ENCODE results near the gene RNF220. TPM values are rescaled to one million over a fixed set of nuclear protein-coding genes. Genes with fewer than 3 reads are reported as not detected.

RNF220 gene
- total and polyA plus RNA-seq, 9 donors, result 54.5 to 63.4 (median 56.7) TPM

DNA sequence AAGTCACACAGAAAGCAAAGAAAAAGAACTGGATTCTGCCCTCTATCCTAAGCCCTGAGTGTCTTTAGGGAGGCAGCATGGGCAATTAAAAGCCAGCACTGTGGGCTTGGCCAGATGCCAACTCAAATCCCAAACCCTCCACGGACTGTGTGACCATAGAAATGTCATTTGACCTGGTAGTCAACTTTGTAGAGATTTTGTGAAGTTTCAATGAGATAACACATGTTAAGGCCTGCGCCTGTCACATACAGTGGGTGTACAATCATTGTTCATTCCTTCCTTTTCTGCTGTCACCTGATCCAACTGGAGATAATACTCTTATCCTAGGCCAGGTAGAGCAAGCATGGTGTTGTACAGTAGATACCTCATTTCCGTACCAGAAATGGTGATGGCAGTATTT lies 215.0 kb downstream of the RNF220 start:
- no peak overlapping the region for H3K27ac ChIP-seq (ENCODE audit: low read length)
- H3K4me3 ChIP-seq (ENCODE audit: low read length), result no peak overlapping the region
- DNase-seq, result no peak
- no CpG with 5 or more reads among the region's 3 CpGs for WGBS (ENCODE audit: insufficient coverage)
- H3K4me1 ChIP-seq (ENCODE audit: control insufficient read depth, insufficient read depth, low read length), result peaks cover 14% of the 10 kb centered on the region
- H3K36me3 ChIP-seq (ENCODE audit: control insufficient read depth, insufficient read depth, low read length), result no peaks in the 10 kb centered on the region
- H3K9me3 ChIP-seq (replicated peaks; ENCODE audit: control insufficient read depth, low read depth, low read length), result no peaks in the 10 kb centered on the region
- peaks cover 25% of the 10 kb centered on the region for H3K27me3 ChIP-seq (ENCODE audit: control insufficient read depth, insufficient read depth, low read length)

DNA sequence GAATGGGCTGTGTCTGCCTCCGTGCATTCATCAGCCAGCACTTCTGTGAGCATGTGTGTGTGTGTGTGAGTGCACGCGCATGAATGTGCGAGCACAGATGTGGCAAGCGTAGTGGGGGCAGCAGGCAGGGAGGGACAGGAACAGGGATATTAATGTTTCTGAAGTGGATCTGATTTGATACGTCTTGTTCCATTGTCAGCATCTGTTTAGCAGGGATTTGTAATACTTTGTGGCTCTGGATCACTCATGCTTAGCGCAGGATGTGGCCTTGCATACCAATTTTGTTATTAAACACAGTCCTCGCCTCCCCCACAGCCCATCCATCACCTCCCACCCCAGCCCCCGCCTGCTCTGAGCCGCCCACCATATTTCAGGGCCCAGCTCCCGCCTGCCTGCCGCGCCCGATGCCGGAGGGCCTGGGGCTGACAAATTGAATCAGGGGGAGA lies 216.8 kb downstream of the RNF220 start:
- H3K27ac ChIP-seq (ENCODE audit: low read length), result no peak overlapping the region
- WGBS (ENCODE audit: insufficient coverage), result 61% methylated on average over 11 of the region's 15 CpGs
- H3K9me3 ChIP-seq (replicated peaks; ENCODE audit: control insufficient read depth, low read depth, low read length), result no peaks in the 10 kb centered on the region
- H3K36me3 ChIP-seq (ENCODE audit: control insufficient read depth, insufficient read depth, low read length), result no peaks in the 10 kb centered on the region
- H3K27me3 ChIP-seq (ENCODE audit: control insufficient read depth, insufficient read depth, low read length), result peaks cover 13% of the 10 kb centered on the region
- no peak overlapping the region for H3K4me3 ChIP-seq (ENCODE audit: low read length)
- no peak for DNase-seq
- peaks cover 15% of the 10 kb centered on the region for H3K4me1 ChIP-seq (ENCODE audit: control insufficient read depth, insufficient read depth, low read length)

DNA sequence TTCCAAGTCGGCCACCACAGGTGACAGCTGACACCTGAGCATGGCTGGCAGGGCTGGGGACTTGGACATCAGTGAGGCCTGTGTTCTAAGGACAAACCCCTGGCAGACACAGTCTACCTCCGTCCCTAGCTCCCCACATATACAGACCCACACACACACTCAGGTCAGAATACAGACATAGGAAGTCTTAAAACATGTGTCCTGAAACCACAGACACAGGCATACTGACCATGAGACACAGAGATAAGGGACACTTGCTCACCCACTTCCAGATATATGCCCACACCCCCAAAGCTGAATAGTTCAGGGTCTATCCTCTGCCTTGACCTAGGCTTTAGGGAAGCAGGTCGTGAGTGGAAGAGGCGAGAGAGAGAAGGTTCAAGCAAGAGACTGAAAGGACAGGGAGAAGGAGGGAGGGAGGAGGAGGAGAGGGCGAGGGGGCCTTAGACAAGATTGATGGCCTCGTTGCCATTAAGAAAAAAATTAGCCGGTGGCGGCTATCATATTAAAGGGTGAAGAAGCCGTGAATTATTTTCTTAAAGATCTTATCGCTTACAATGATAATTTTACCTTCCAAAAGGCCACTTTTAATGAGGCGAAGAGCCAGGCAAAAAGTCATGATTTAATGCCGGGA lies 219.3 kb downstream of the RNF220 start:
- Histone ChIP-seq H3K27ac (ENCODE audit: low read length) (no peak overlapping the region), H3K36me3 (ENCODE audit: control insufficient read depth, insufficient read depth, low read length) (no peaks in the 10 kb centered on the region), H3K4me3 (ENCODE audit: low read length) (no peak overlapping the region), H3K9me3 (replicated peaks; ENCODE audit: control insufficient read depth, low read depth, low read length) (no peaks in the 10 kb centered on the region), H3K27me3 (ENCODE audit: control insufficient read depth, insufficient read depth, low read length) (no peaks in the 10 kb centered on the region), H3K4me1 (ENCODE audit: control insufficient read depth, insufficient read depth, low read length) (peaks cover 9% of the 10 kb centered on the region)
- no peak for DNase-seq
- WGBS (ENCODE audit: insufficient coverage), result 69% methylated on average over 3 of the region's 12 CpGs

DNA sequence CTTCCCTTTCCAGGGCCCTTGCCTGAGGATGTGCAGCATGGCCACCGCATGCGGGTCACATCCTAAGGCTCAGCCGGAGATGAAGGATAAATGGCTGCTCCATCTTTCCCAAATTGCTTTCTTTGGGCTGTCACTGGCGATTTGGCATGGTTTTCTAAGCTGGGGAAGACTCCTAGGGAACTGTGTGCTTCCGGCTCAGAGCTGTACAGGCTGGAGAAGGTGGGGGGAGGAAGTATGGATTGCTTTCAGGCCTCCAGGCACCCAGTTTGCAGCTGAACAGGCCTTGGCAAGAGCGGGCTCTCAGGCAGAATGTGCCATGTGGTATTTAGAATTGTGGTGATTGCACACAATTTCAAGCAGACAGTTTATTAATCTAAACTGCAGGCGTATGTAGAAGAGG lies 220.3 kb downstream of the RNF220 start:
- no peak overlapping the region for H3K27ac ChIP-seq (ENCODE audit: low read length)
- H3K4me3 ChIP-seq (ENCODE audit: low read length), result no peak overlapping the region
- WGBS (ENCODE audit: insufficient coverage), result 68% methylated on average over 4 of the region's 7 CpGs
- H3K27me3 ChIP-seq (ENCODE audit: control insufficient read depth, insufficient read depth, low read length), result no peaks in the 10 kb centered on the region
- H3K36me3 ChIP-seq (ENCODE audit: control insufficient read depth, insufficient read depth, low read length), result no peaks in the 10 kb centered on the region
- peaks cover 4% of the 10 kb centered on the region for H3K4me1 ChIP-seq (ENCODE audit: control insufficient read depth, insufficient read depth, low read length)
- DNase-seq, result no peak
- no peaks in the 10 kb centered on the region for H3K9me3 ChIP-seq (replicated peaks; ENCODE audit: control insufficient read depth, low read depth, low read length)

DNA sequence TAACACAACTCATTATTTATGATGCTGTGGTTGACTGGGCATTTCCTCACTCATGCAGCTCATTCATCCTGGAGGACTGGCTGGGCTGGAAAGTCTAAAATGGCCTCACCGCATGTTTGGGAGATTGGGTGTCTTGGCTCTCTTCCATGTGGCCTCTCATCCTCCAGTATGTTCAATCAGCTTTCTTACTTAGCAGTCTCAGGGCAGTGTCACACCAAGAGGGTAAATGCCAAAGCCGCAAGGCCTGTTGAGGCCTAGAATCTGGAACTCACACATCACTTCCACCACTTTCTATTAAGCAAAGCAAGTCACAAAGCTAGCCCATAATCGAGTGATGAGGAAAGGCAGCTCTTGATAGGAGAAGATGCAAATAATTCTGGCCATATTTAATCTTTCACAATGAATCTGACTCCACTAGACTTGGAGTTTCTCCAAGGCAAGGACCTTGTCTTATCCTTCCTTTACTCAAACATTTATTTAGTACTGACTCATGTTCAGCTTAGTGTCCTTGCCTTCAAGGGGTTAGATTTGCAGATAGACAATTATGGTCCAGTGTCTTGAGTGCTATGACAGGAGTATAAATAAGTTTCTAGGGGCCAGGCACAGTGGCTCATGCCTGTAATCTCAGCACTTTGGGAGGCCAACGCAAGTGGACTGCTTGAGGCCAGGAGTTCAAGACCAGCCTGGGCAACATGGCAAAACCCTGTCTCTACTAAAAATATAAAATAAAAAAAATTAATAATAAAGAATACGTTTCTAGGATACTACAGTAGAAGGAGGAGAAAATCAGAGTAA lies 224.1 kb downstream of the RNF220 start:
- no peak overlapping the region for H3K4me3 ChIP-seq (ENCODE audit: low read length)
- H3K27ac ChIP-seq (ENCODE audit: low read length), result no peak overlapping the region
- H3K27me3 ChIP-seq (ENCODE audit: control insufficient read depth, insufficient read depth, low read length), result no peaks in the 10 kb centered on the region
- peaks cover 27% of the 10 kb centered on the region for H3K4me1 ChIP-seq (ENCODE audit: control insufficient read depth, insufficient read depth, low read length)
- 88% methylated on average over 1 of the region's 5 CpGs for WGBS (ENCODE audit: insufficient coverage)
- H3K9me3 ChIP-seq (replicated peaks; ENCODE audit: control insufficient read depth, low read depth, low read length), result no peaks in the 10 kb centered on the region
- DNase-seq, result no peak
- H3K36me3 ChIP-seq (ENCODE audit: control insufficient read depth, insufficient read depth, low read length), result peaks cover 13% of the 10 kb centered on the region

DNA sequence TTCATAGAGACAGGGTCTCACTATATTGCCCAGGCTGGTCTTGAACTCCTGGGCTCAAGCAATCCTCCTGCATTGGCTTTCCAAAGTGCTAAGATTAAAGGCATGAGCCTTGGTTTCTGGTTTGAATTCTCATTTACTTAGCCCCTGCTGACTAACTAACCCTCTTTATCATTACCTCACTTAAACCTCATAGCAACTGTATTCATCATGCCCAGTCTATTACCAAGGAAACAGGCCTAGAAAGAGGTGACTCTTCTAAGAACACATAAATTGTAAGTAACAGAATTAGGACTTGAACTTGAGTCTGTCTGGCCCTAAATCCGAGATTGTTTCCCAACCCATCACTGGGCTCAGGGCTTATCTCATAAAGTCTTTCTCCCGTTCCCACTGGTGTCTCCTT lies 225.1 kb downstream of the RNF220 start:
- no CpG with 5 or more reads among the region's 2 CpGs for WGBS (ENCODE audit: insufficient coverage)
- DNase-seq, result no peak

DNA sequence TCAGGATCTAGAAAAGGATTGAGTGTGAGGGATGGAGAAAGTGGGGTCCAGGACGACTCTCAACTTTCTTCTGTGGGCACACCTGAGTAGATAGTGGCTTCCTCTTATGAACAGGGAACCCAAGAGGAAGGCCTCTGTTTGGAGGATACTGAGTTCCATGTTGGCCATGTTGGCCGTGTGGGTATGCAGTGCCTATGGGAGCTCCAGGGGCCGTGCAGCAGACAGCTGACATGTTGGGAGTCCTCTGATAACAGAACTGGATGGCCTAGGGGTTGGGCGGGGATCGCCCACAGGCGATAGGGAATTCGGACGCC lies 226.2 kb downstream of the RNF220 start:
- Histone ChIP-seq H3K9me3 (replicated peaks; ENCODE audit: control insufficient read depth, low read depth, low read length) (no peaks in the 10 kb centered on the region), H3K27ac (ENCODE audit: low read length) (peak overlapping the region; percentile 97), H3K4me1 (ENCODE audit: control insufficient read depth, insufficient read depth, low read length) (peaks cover 26% of the 10 kb centered on the region), H3K27me3 (ENCODE audit: control insufficient read depth, insufficient read depth, low read length) (no peaks in the 10 kb centered on the region), H3K4me3 (ENCODE audit: low read length) (peak overlapping the region; percentile 78), H3K36me3 (ENCODE audit: control insufficient read depth, insufficient read depth, low read length) (peaks cover 34% of the 10 kb centered on the region)
- no peak for DNase-seq
- WGBS (ENCODE audit: insufficient coverage), result 17% methylated on average over 8 of the region's 8 CpGs

More for the DNA sequence above, 225.1 kb downstream of the RNF220 start:
- peaks cover 22% of the 10 kb centered on the region for H3K36me3 ChIP-seq (ENCODE audit: control insufficient read depth, insufficient read depth, low read length)
- no peak overlapping the region for H3K27ac ChIP-seq (ENCODE audit: low read length)
- peaks cover 27% of the 10 kb centered on the region for H3K4me1 ChIP-seq (ENCODE audit: control insufficient read depth, insufficient read depth, low read length)
- H3K27me3 ChIP-seq (ENCODE audit: control insufficient read depth, insufficient read depth, low read length), result no peaks in the 10 kb centered on the region
- no peak overlapping the region for H3K4me3 ChIP-seq (ENCODE audit: low read length)
- no peaks in the 10 kb centered on the region for H3K9me3 ChIP-seq (replicated peaks; ENCODE audit: control insufficient read depth, low read depth, low read length)

DNA sequence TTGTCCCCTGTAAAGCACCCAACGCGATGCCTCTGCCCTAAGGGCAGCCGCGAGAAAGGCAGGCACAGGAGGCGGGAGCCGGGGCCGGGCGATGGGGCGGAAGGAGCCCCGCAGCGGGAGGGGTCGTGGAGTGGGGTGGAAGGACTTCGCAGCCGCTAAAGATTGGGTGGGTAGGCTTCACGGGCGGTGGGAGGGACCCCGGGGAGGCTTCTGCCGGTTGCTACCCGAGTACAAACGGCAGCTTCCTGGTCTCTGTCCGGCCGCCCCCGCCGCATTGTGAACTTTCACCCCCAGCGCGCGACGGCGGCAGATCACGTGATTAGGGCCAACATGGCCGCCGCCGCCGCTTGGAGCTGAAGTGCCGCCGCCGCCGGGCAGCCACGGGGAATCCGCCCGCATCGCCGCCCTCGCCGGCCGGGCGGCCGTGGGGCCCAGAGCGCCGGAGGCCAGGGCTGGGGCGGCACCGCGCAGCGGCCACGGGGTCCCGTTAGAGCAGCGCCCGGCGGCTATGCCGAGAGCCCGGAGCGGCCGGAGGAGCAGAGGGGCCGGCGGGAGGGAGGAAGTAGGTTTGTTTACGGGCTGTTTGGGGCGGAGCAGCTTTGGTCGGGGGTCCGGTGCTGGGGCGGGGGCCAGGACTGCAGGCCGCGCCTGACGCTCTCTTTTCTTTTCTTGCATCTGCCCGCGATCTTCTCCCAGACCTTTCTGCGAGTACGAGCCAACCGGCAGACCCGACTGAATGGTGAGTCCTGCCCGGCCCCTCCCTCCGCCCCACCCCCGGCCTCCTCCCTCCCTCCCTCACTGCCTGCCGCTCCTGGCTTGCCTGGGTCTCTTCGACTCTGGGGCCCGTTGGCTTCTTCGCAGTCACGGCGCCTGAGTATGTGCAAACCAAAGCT lies 226.8 kb downstream of the RNF220 start:
- Histone ChIP-seq H3K36me3 (ENCODE audit: control insufficient read depth, insufficient read depth, low read length) (peaks cover 39% of the 10 kb centered on the region), H3K4me1 (ENCODE audit: control insufficient read depth, insufficient read depth, low read length) (peaks cover 32% of the 10 kb centered on the region), H3K9me3 (replicated peaks; ENCODE audit: control insufficient read depth, low read depth, low read length) (no peaks in the 10 kb centered on the region), H3K4me3 (ENCODE audit: low read length) (peak overlapping the region; percentile 78), H3K27ac (ENCODE audit: low read length) (peak overlapping the region; percentile 97), H3K27me3 (ENCODE audit: control insufficient read depth, insufficient read depth, low read length) (no peaks in the 10 kb centered on the region)
- peak; percentile 95 for DNase-seq
- under 1% methylated on average over 77 of the region's 88 CpGs for WGBS (ENCODE audit: insufficient coverage)

DNA sequence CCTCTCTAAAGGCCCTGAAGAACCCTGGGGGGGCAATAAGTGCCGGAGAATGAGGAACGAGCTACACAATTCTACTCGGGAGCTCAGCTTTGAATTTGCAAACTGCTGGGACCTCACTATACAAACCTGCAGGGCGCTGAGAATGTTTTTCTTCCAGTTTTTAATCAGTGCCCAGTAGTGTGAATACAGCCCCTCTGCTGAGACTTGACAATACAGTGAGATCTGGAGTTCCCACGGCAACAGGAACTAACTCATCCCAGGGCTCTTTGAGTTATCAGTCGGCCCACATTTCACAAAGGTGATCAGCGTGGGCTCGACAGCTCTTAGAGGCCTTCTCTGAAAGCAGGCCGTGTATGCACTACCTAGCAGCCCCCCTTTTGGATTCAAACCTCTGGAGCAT lies 227.5 kb downstream of the RNF220 start:
- no peaks in the 10 kb centered on the region for H3K9me3 ChIP-seq (replicated peaks; ENCODE audit: control insufficient read depth, low read depth, low read length)
- H3K27ac ChIP-seq (ENCODE audit: low read length), result peak overlapping the region; percentile 91
- H3K36me3 ChIP-seq (ENCODE audit: control insufficient read depth, insufficient read depth, low read length), result peaks cover 46% of the 10 kb centered on the region
- peak overlapping the region; percentile 78 for H3K4me3 ChIP-seq (ENCODE audit: low read length)
- no peak for DNase-seq
- 2% methylated on average over 6 of the region's 9 CpGs for WGBS (ENCODE audit: insufficient coverage)
- peaks cover 39% of the 10 kb centered on the region for H3K4me1 ChIP-seq (ENCODE audit: control insufficient read depth, insufficient read depth, low read length)
- H3K27me3 ChIP-seq (ENCODE audit: control insufficient read depth, insufficient read depth, low read length), result no peaks in the 10 kb centered on the region

DNA sequence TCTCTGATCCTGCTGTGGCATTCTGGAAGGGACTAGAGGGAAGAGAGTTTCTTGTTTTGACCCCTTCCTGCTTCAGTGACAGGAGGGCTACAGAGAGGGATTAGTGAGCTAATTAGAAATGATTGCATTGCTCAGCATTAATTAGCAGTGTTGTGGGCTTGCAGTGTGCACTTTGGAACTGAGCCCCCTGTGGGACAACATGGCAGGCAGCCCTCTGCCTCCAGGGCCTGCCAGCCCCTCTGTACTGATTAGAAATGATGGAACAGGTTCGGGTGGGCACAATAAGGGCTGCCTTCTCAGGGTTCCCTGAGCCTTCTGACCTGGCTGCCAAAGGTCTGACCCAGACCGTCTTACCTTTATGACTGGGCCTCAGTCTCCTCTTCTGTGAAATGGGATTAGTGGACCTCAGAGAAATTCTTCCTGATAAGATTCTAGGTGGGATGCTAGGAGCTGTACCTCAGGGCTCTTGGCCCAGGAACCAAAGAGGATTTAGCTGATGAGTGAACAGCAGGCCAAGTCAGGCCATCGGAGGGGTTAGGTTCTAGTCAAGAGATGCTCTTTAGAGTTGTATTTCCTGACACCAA lies 229.6 kb downstream of the RNF220 start:
- WGBS (ENCODE audit: insufficient coverage), result 82% methylated on average over 3 of the region's 3 CpGs
- Histone ChIP-seq H3K27me3 (ENCODE audit: control insufficient read depth, insufficient read depth, low read length) (no peaks in the 10 kb centered on the region), H3K4me1 (ENCODE audit: control insufficient read depth, insufficient read depth, low read length) (peaks cover 51% of the 10 kb centered on the region)

More for the DNA sequence above, 229.6 kb downstream of the RNF220 start:
- H3K9me3 ChIP-seq (replicated peaks; ENCODE audit: control insufficient read depth, low read depth, low read length), result no peaks in the 10 kb centered on the region
- H3K36me3 ChIP-seq (ENCODE audit: control insufficient read depth, insufficient read depth, low read length), result peaks cover 67% of the 10 kb centered on the region
- DNase-seq, result no peak
- H3K27ac ChIP-seq (ENCODE audit: low read length), result no peak overlapping the region
- no peak overlapping the region for H3K4me3 ChIP-seq (ENCODE audit: low read length)
